SK-N-SH (cell line): ENCODE data around the gene ASB14. TPM values are rescaled to one million over a fixed set of nuclear protein-coding genes. Genes with fewer than 3 reads are reported as not detected.
"Not testable (repeated sequence)": the region's sequence is repeated elsewhere in the genome, so short reads cannot be mapped to it uniquely, and the experiment has no call there.

Source experiments
- CTCF ChIA-PET: fragments of 300-600, 350-600 bp; formaldehyde crosslinking; extraction: SDS; loops from one replicate; lab custom pipeline; 2021; lab: Yijun Ruan, JAX
- POLR2A ChIA-PET: fragments of 350-600 bp; sonication (Branson Sonifier 250); formaldehyde crosslinking; extraction: SDS; loops from one replicate; lab custom pipeline; 2020; ENCODE audit warnings: antibody characterized with exemption, inconsistent platforms; lab: Yijun Ruan, JAX
- DNase-seq: peaks from one replicate; pipeline ENCODE4 v3.0.0; 2012
- H2AFZ ChIP-seq: fragments of 200-600 bp; sonication (generic); 2 replicates; pipeline ENCODE4 v1.8.1; 2016; ENCODE audit warnings: antibody characterized with exemption, mild to moderate bottlenecking, low read depth
- H3F3A ChIP-seq: fragments of 200-600 bp; sonication (generic); replicated peaks from 2 replicates; pipeline ENCODE3; 2016; ENCODE audit warnings: antibody characterized with exemption, mild to moderate bottlenecking; ENCODE audit not compliant: insufficient read depth
- H3K27ac ChIP-seq, 2 experiments: fragments of 200-500 bp in 1 of 2; fragments of 200-600 bp in 1 of 2; sonication (Bioruptor generic) in 1 of 2; sonication (generic), shearing (Covaris generic) in 1 of 2; 2 replicates each; pipeline versions ENCODE4 v1.5.1 to v1.6.1; 2014 to 2016; ENCODE audit warnings: low read depth in 2 of 2, inconsistent platforms in 1 of 2, low read length in 1 of 2, mild to moderate bottlenecking in 1 of 2, mixed read lengths in 1 of 2
- H3K27me3 ChIP-seq: fragments of 200-600 bp; sonication (generic), shearing (Covaris generic); 2 replicates; pipeline ENCODE4 v1.6.1; 2016; ENCODE audit warnings: mixed run types; ENCODE audit not compliant: insufficient read depth
- H3K36me3 ChIP-seq, 2 experiments: fragments of 200-500 bp in 1 of 2; fragments of 200-600 bp in 1 of 2; sonication (Bioruptor generic) in 1 of 2; sonication (generic) in 1 of 2; replicated peaks in 1 of 2; 2 replicates each; pipeline versions ENCODE3 to v1.5.1; 2014 to 2016; ENCODE audit warnings: low read length in 1 of 2, mild to moderate bottlenecking in 1 of 2; ENCODE audit not compliant: insufficient read depth in 2 of 2, control insufficient read depth in 1 of 2
- H3K4me1 ChIP-seq, 2 experiments: fragments of 200-500 bp in 1 of 2; fragments of 200-600 bp in 1 of 2; sonication (Bioruptor generic) in 1 of 2; sonication (generic), shearing (Covaris generic) in 1 of 2; 2 replicates each; pipeline versions ENCODE4 v1.5.1 to v1.6.1; 2014 to 2016; ENCODE audit warnings: low read depth in 1 of 2, low read length in 1 of 2, mixed run types in 1 of 2; ENCODE audit not compliant: insufficient read depth in 2 of 2, control insufficient read depth in 1 of 2
- H3K4me2 ChIP-seq: fragments of 200-600 bp; sonication (generic), shearing (Covaris generic); 2 replicates; pipeline ENCODE4 v1.6.1; 2017; ENCODE audit warnings: mixed run types
- H3K4me3 ChIP-seq, 2 experiments: fragments of 200-500 bp in 1 of 2; fragments of 200-600 bp in 1 of 2; sonication (Bioruptor generic) in 1 of 2; sonication (generic), shearing (Covaris generic) in 1 of 2; 2 replicates each; pipeline versions ENCODE4 v1.5.1 to v1.8.1; 2014 to 2016; ENCODE audit warnings: low read depth in 2 of 2, inconsistent platforms in 1 of 2, low read length in 1 of 2, mild to moderate bottlenecking in 1 of 2, mixed read lengths in 1 of 2, moderate library complexity in 1 of 2
- H3K79me2 ChIP-seq: fragments of 200-600 bp; sonication (generic); 2 replicates; pipeline ENCODE4 v1.8.1; 2017; ENCODE audit warnings: mild to moderate bottlenecking; ENCODE audit not compliant: insufficient read depth
- H3K9ac ChIP-seq: fragments of 200-600 bp; sonication (generic); 2 replicates; pipeline ENCODE4 v1.6.1; 2017; ENCODE audit warnings: mixed run types
- H3K9me2 ChIP-seq: fragments of 200-600 bp; sonication (generic); 2 replicates; pipeline ENCODE4 v1.6.1; 2017; ENCODE audit warnings: mixed run types
- H3K9me3 ChIP-seq: fragments of 200-600 bp; sonication (generic); 2 replicates; pipeline ENCODE4 v1.6.1; 2017; ENCODE audit warnings: mixed run types, mild to moderate bottlenecking, moderate library complexity
- H4K20me1 ChIP-seq: fragments of 200-600 bp; sonication (generic); 2 replicates; pipeline ENCODE4 v1.6.1; 2017; ENCODE audit warnings: mild to moderate bottlenecking, mixed run types; ENCODE audit not compliant: insufficient read depth
- CHD2 ChIP-seq: fragments of 150-350 bp; IDR thresholded peaks from 2 replicates; pipeline ENCODE4 v1.6.1; 2018; ENCODE audit warnings: low read length; ENCODE audit not compliant: partially characterized antibody
- ELF1 ChIP-seq: IDR thresholded peaks from 2 replicates; pipeline ENCODE4 v1.4.0; 2012
- EZH2phosphoT487 ChIP-seq: fragments of 200-600 bp; sonication (generic); IDR thresholded peaks from 2 replicates; pipeline ENCODE4 v1.6.1; 2017; ENCODE audit warnings: low read depth, mixed run types, mild to moderate bottlenecking, antibody characterized with exemption, moderate library complexity, borderline replicate concordance
- PBX3 ChIP-seq: IDR thresholded peaks from 2 replicates; pipeline ENCODE4; 2012
- POLR2AphosphoS5 ChIP-seq: IDR thresholded peaks from 2 replicates; pipeline ENCODE4 v1.6.1; 2012; ENCODE audit warnings: low read depth, low read length
- RFX5 ChIP-seq: IDR thresholded peaks from 2 replicates; pipeline ENCODE4 v1.6.1; 2012; ENCODE audit warnings: mild to moderate bottlenecking, improper control_type of control experiment, low read length
- SIN3A ChIP-seq: IDR thresholded peaks from 2 replicates; pipeline ENCODE4 v1.6.1; 2012; ENCODE audit warnings: low read depth, mild to moderate bottlenecking, low read length, moderate library complexity, borderline replicate concordance
- TEAD4 ChIP-seq: IDR thresholded peaks from 2 replicates; pipeline ENCODE4 v1.4.0; 2012; ENCODE audit warnings: mild to moderate bottlenecking, borderline replicate concordance; ENCODE audit not compliant: insufficient read depth
- USF2 ChIP-seq: fragments of 150-350 bp; IDR thresholded peaks from 2 replicates; pipeline ENCODE4 v1.6.1; 2017; ENCODE audit warnings: antibody characterized with exemption, low read length, low read depth, borderline replicate concordance
- whole genome bisulfite sequencing: methylation state at CpG from one replicate; pipeline ENCODE4 v1.1.6; 2017; ENCODE audit warnings: low lambda C conversion rate; 5-methylcytosine and 5-hydroxymethylcytosine counted together
- polyA plus RNA-seq, 3 experiments: library from polyadenylated mRNA; depleted of rRNA; stranded (reverse); fragments of >200 nt; gene quantifications; 2 replicates each; pipeline ENCODE4 v1.2.3, GENCODE V29; 2012

ASB14 gene
- polyA plus RNA-seq, 1 of the 3 experiments (the other 2 are of a cell fraction), result not detected

GRCh38 chr3:57335283-57335938 is 42.9 kb upstream of the ASB14 start:
- CTCF ChIA-PET, result no interaction called here
- no peaks in the 10 kb centered on the region for H3K4me1 ChIP-seq
- no peak overlapping the region for H3K9ac ChIP-seq
- no peaks in the 10 kb centered on the region for H3K9me3 ChIP-seq
- H4K20me1 ChIP-seq, result no peaks in the 10 kb centered on the region
- TF ChIP-seq SIN3A (no peak), PBX3 (no peak), POLR2AphosphoS5 (no peak), TEAD4 (no peak), EZH2phosphoT487 (no peak), RFX5 (no peak), CHD2 (no peak), USF2 (no peak)
- TF ChIP-seq, all 33 proteins: peak for 0
- Histone ChIP-seq H3K36me3 (no peaks in the 10 kb centered on the region), H3K27me3 (no peaks in the 10 kb centered on the region; the same call in 1 of the 2 replicates), H3K27ac (no peak overlapping the region), H3K9me2 (no peaks in the 10 kb centered on the region), H2AFZ (no peak overlapping the region), H3F3A (no peaks in the 10 kb centered on the region), H3K4me2 (no peak overlapping the region), H3K79me2 (no peaks in the 10 kb centered on the region), H3K4me3 (no peak overlapping the region)
- DNase-seq, result no peak
- POLR2A ChIA-PET, result no interaction called here
- 58% methylated on average over 5 of the region's 5 CpGs for whole genome bisulfite sequencing

- POLR2A ChIA-PET, result no interaction called here
- TF ChIP-seq ELF1 (no peak), USF2 (no peak), EZH2phosphoT487 (no peak)
- H3F3A ChIP-seq, result no peaks in the 10 kb centered on the region
These were observed 38.7 kb upstream of the ASB14 start for GRCh38 chr3:57331078-57331610.

GRCh38 chr3:57326498-57326897 is 34.0 kb upstream of the ASB14 start:
- H3K27me3 ChIP-seq, H3K4me2 ChIP-seq, H3K9me2 ChIP-seq, H4K20me1 ChIP-seq, H3K9me3 ChIP-seq, H3K36me3 ChIP-seq, H3K27ac ChIP-seq, CTCF ChIA-PET, H2AFZ ChIP-seq, H3K4me3 ChIP-seq, H3K79me2 ChIP-seq, DNase-seq, H3K4me1 ChIP-seq, POLR2A ChIA-PET, H3K9ac ChIP-seq, H3F3A ChIP-seq: not testable (repeated sequence)
- 39% methylated on average over 1 of the region's 1 CpG for WGBS

More at GRCh38 chr3:57331078-57331610, 38.7 kb upstream of the ASB14 start:
- 69% methylated on average over 3 of the region's 3 CpGs for WGBS
- Histone ChIP-seq H3K27me3 (no peaks in the 10 kb centered on the region; the same call in 1 of the 2 replicates), H3K9me2 (no peaks in the 10 kb centered on the region), H3K9ac (no peak overlapping the region), H3K9me3 (no peaks in the 10 kb centered on the region), H3K4me2 (no peak overlapping the region), H2AFZ (no peak overlapping the region), H3K36me3 (no peaks in the 10 kb centered on the region), H3K79me2 (no peaks in the 10 kb centered on the region), H3K27ac (no peak overlapping the region), H3K4me1 (no peaks in the 10 kb centered on the region), H3K4me3 (no peak overlapping the region), H4K20me1 (no peaks in the 10 kb centered on the region)
- CTCF ChIA-PET, result interaction anchor here (0.6 to 1.5 kb wide), 3 partner anchors 11 to 440 kb away, joined by 3 to 4 read pairs (median 3); no protein-coding TSS in a partner anchor
- no peak for DNase-seq
